Epithelial cell of esophagus (primary cell): ENCODE data around the gene RAB28.

Experiments used
- DNase-seq: peaks from one replicate; pipeline ENCODE4 v3.0.0; 2010; ENCODE audit warnings: low read depth
- H3K4me3 ChIP-seq: 2 replicates; pipeline ENCODE4 v1.5.1; 2011; ENCODE audit warnings: mild to moderate bottlenecking, low read length, control low read depth
- CTCF ChIP-seq: IDR thresholded peaks from 2 replicates; pipeline ENCODE4 v1.5.1; 2011; ENCODE audit warnings: low read depth, mild to moderate bottlenecking, low read length, control low read depth, inconsistent platforms; ENCODE audit not compliant: insufficient read depth; ENCODE audit errors: missing control alignments

RAB28 gene

GRCh38 chr4:13323921-13324320 is 160.2 kb downstream of the RAB28 start:
- TF ChIP-seq CTCF = no peak
- no peak for DNase-seq
- no peak overlapping the region for H3K4me3 ChIP-seq

- DNase-seq = peak; percentile 4
- H3K4me3 ChIP-seq = no peak overlapping the region
- no peak for TF ChIP-seq CTCF
These were observed 161.4 kb downstream of the RAB28 start for GRCh38 chr4:13322681-13323101.
